Transverse colon (tissue), 4 donors: ENCODE measurements around the gene USP47. TPM values are rescaled to one million over a fixed set of nuclear protein-coding genes. Genes with fewer than 3 reads are reported as not detected.

Experiments
- DNase-seq: peaks from one replicate; pipeline ENCODE4 v3.0.0-alpha.2; 2019
- H3K27ac ChIP-seq, 4 donors: fragments of 200-600 bp; sonication (generic); 2 replicates each; pipeline ENCODE4 v1.5.1; 2016 to 2018; ENCODE audit warnings: inconsistent platforms in 4 of 4
- H3K27me3 ChIP-seq: fragments of 200-600 bp; sonication (generic); 2 replicates; pipeline ENCODE4 v1.5.1; 2017; ENCODE audit warnings: inconsistent platforms
- H3K36me3 ChIP-seq, 4 donors: fragments of 200-600 bp; sonication (generic); 2 replicates each; pipeline ENCODE4 v1.5.1; 2017 to 2019; ENCODE audit warnings: inconsistent platforms in 4 of 4
- H3K4me1 ChIP-seq, 4 donors: fragments of 200-600 bp; sonication (generic); 2 replicates each; pipeline ENCODE4 v1.5.1; 2017 to 2020; ENCODE audit warnings: inconsistent platforms in 4 of 4
- H3K4me3 ChIP-seq, 4 donors: fragments of 200-600 bp; sonication (generic); 1 replicate in 1 of 4; 2 replicates in 3 of 4; pipeline versions ENCODE4 v1.5.1 to v1.6.1; 2017 to 2019; ENCODE audit warnings: inconsistent platforms in 4 of 4
- H3K9me3 ChIP-seq, 2 donors: fragments of 200-600 bp; sonication (generic); 2 replicates each; pipeline ENCODE4 v1.5.1; 2017 to 2019; ENCODE audit warnings: inconsistent platforms in 2 of 2
- CTCF ChIP-seq, 5 experiments: fragments of 200-600 bp in 3 of 5; fragments of 450-650 bp in 2 of 5; sonication (generic) in 3 of 5; IDR thresholded peaks; 1 replicate in 2 of 5; 2 replicates in 3 of 5; pipeline ENCODE4 v1.5.1; 2016 to 2017; ENCODE audit warnings: antibody characterized with exemption in 5 of 5, inconsistent platforms in 3 of 5, mild to moderate bottlenecking in 2 of 5, moderate library complexity in 1 of 5
- EP300 ChIP-seq: sonication (generic); formaldehyde crosslinking; IDR thresholded peaks from one replicate; pipeline ENCODE4 v1.6.1; 2017; ENCODE audit warnings: antibody characterized with exemption, low read depth
- POLR2A ChIP-seq: fragments of 450-650 bp; IDR thresholded peaks from one replicate; pipeline ENCODE4 v1.6.1; 2016; ENCODE audit warnings: antibody characterized with exemption, mild to moderate bottlenecking, moderate library complexity
- POLR2AphosphoS5 ChIP-seq, 3 donors: sonication (generic); formaldehyde crosslinking; IDR thresholded peaks; one replicate each; pipeline ENCODE4 v1.6.1; 2016; ENCODE audit warnings: antibody characterized with exemption in 3 of 3
- WGBS, 2 donors: methylation state at CpG; one replicate each; pipeline ENCODE4 v1.1.5; 2018; ENCODE audit warnings: low coverage in 1 of 2; 5-methylcytosine and 5-hydroxymethylcytosine counted together
- in situ Hi-C, 4 donors: fragments of 200-750 bp; cut with MboI; loops; one replicate each; pipeline versions ENCODE4 v1.15.0 to v1.15.1; 2017; ENCODE audit warnings: low sequenced_read_pairs in 3 of 4, low pct_ligation_motif_present in 1 of 4, low pct_unique_long_range_greater_than_20kb in 1 of 4
- intact Hi-C: fragments of 100-400 bp; cut with DNase I; formaldehyde crosslinking; loops from one replicate; pipeline ENCODE4 v1.15.1; 2023; ENCODE audit warnings: low total_unique reads
- total RNA-seq, 4 donors: library from RNA; depleted of rRNA; stranded (reverse); fragments of >200 nt; gene quantifications; one replicate each; pipeline ENCODE4 v1.1.0, GENCODE V29; 2016

The USP47 gene
- total RNA-seq, 4 donors from 2014 or later, result 42.6 to 85.1 (median 57.3) TPM

- DNase-seq, result no peak
- no peaks in the 10 kb centered on the region for H3K9me3 ChIP-seq
- TF ChIP-seq EP300 (no peak), POLR2AphosphoS5 (IDR thresholded peaks at IDR 0.05) (no peak), POLR2A (no peak), CTCF (IDR thresholded peaks at IDR 0.05) (no peak)
- no peaks in the 10 kb centered on the region for H3K27me3 ChIP-seq
- H3K27ac ChIP-seq, result no peak overlapping the region
- H3K36me3 ChIP-seq, result no peaks in the 10 kb centered on the region
- in situ Hi-C loops, result loop anchor here in 2 of 4 donors (25.0 kb wide), 3 partner anchors 219 to 444 kb away; no protein-coding TSS in a partner anchor
- H3K4me3 ChIP-seq, result no peak overlapping the region
- intact Hi-C loops, result loop anchor here (5.0 kb wide), 1 partner anchor 1474 kb away; no protein-coding TSS in a partner anchor
- H3K4me1 ChIP-seq, result peaks cover 0 to 2% (median 0%) of the 10 kb centered on the region in 4 donors
- 77 to 100% methylated on average over 2 of the region's 2 CpGs for WGBS, 2 donors
These were observed 23.1 kb upstream of the USP47 start for GRCh38 chr11:11818529-11819121.

- Histone ChIP-seq H3K27me3 (no peaks in the 10 kb centered on the region), H3K4me3 (no peak overlapping the region), H3K27ac (no peak overlapping the region), H3K36me3 (no peaks in the 10 kb centered on the region), H3K9me3 (no peaks in the 10 kb centered on the region), H3K4me1 (no peaks in the 10 kb centered on the region)
- TF ChIP-seq EP300, result no peak
- no peak for TF ChIP-seq CTCF (IDR thresholded peaks at IDR 0.05)
- no peak for TF ChIP-seq POLR2A
- no peak for TF ChIP-seq POLR2AphosphoS5 (IDR thresholded peaks at IDR 0.05)
- in situ Hi-C loops, result loop anchor here in 2 of 4 donors (25.0 kb wide), 3 partner anchors 215 to 440 kb away; no protein-coding TSS in a partner anchor
- no peak for DNase-seq
- WGBS, 2 donors, result 57 to 87% methylated on average over 3 of the region's 3 CpGs
- intact Hi-C loops, result no loop called here
These were observed 19.9 kb upstream of the USP47 start for GRCh38 chr11:11821899-11822298.

- H3K4me3 ChIP-seq, result no peak overlapping the region
- H3K27me3 ChIP-seq, result no peaks in the 10 kb centered on the region
- in situ Hi-C loops (loop anchor here in 2 of 4 donors (25.0 kb wide), 3 partner anchors 214 to 439 kb away; no protein-coding TSS in a partner anchor), intact Hi-C loops (no loop called here)
- WGBS, 2 donors, result 87 to 100% methylated on average over 1 to 4 of the region's 4 CpGs
- no peak for DNase-seq
- H3K27ac ChIP-seq, result no peak overlapping the region
- no peaks in the 10 kb centered on the region for H3K4me1 ChIP-seq
- H3K36me3 ChIP-seq, result no peaks in the 10 kb centered on the region
- no peaks in the 10 kb centered on the region for H3K9me3 ChIP-seq
- TF ChIP-seq POLR2AphosphoS5 (IDR thresholded peaks at IDR 0.05) (no peak), EP300 (no peak), POLR2A (no peak), CTCF (IDR thresholded peaks at IDR 0.05) (no peak)
These were observed 18.8 kb upstream of the USP47 start for GRCh38 chr11:11822946-11823345.

GRCh38 chr11:11826260-11826659 is 15.5 kb upstream of the USP47 start:
- WGBS, 2 donors, result 87 to 100% methylated on average over 1 of the region's 1 CpG
- no peak for TF ChIP-seq POLR2A
- no peak for TF ChIP-seq CTCF (IDR thresholded peaks at IDR 0.05)
- no peak for TF ChIP-seq EP300
- no peak for TF ChIP-seq POLR2AphosphoS5 (IDR thresholded peaks at IDR 0.05)
- no peaks in the 10 kb centered on the region for H3K4me1 ChIP-seq
- no peak for DNase-seq
- no peak overlapping the region for H3K4me3 ChIP-seq
- intact Hi-C loops, result no loop called here
- no peaks in the 10 kb centered on the region for H3K9me3 ChIP-seq
- in situ Hi-C loops, result no loop called here
- H3K27me3 ChIP-seq, result no peaks in the 10 kb centered on the region
- no peak overlapping the region for H3K27ac ChIP-seq
- no peaks in the 10 kb centered on the region for H3K36me3 ChIP-seq
